Activated B cell treated with CpG ODN at 0.5 μM for 24 hours (primary cell): Measurements from ENCODE around the gene DNAJB1. TPM values are rescaled to one million over a fixed set of nuclear protein-coding genes. Genes with fewer than 3 reads are reported as not detected.

Experiments used
- ATAC-seq: fragments of 200-7000 bp; cut with Tn5 transposase; one replicate; pipeline ENCODE4 v1.10.0; 2021; ENCODE audit warnings: low read depth, mild to moderate bottlenecking, moderate library complexity
- CTCF ChIA-PET: fragments of 350-600 bp; sonication (Branson Sonifier 250); formaldehyde crosslinking; loops from one replicate; lab custom pipeline; 2021; ENCODE audit warnings: antibody characterized with exemption; lab: Charles Lee
- POLR2A ChIA-PET: fragments of 350-600 bp; sonication (Branson Sonifier 250); formaldehyde crosslinking; loops from one replicate; lab custom pipeline; 2021; ENCODE audit warnings: antibody characterized with exemption; lab: Charles Lee
- DNase-seq: peaks from one replicate; pipeline ENCODE4 v3.0.0; 2022
- H3K27ac Mint-ChIP-seq: one replicate; pipeline ENCODE4 v1.8.0; 2020; ENCODE audit warnings: mixed read lengths
- H3K27me3 Mint-ChIP-seq: one replicate; pipeline ENCODE4 v1.8.0; 2021; ENCODE audit warnings: mixed read lengths
- H3K36me3 Mint-ChIP-seq: one replicate; pipeline ENCODE4 v1.8.0; 2021; ENCODE audit warnings: low read depth, mixed read lengths
- H3K4me1 Mint-ChIP-seq: one replicate; pipeline ENCODE4 v1.8.0; 2021; ENCODE audit warnings: mixed read lengths
- H3K4me3 Mint-ChIP-seq: one replicate; pipeline ENCODE4 v1.8.0; 2020; ENCODE audit warnings: mild to moderate bottlenecking, mixed read lengths
- H3K9me3 Mint-ChIP-seq: one replicate; pipeline ENCODE4 v1.8.0; 2020; ENCODE audit warnings: mixed read lengths
- intact Hi-C: fragments of 100-400 bp; cut with micrococcal nuclease; formaldehyde crosslinking; loops from one replicate; pipeline ENCODE4 v1.15.1; 2024
- total RNA-seq: library from RNA; stranded (reverse); gene quantifications from 2 replicates; pipeline ENCODE4 v1.2.3, GENCODE V29; 2022
- TF ChIP-seq, protein P1 (sequence below): fragments of 200-600 bp; IDR thresholded peaks from one replicate; pipeline ENCODE4 v1.8.0; 2022; ENCODE audit warnings: antibody characterized with exemption, mild to moderate bottlenecking

The DNAJB1 gene
- total RNA-seq, 1 donor from 2014 or later, result 56.1 TPM

DNA sequence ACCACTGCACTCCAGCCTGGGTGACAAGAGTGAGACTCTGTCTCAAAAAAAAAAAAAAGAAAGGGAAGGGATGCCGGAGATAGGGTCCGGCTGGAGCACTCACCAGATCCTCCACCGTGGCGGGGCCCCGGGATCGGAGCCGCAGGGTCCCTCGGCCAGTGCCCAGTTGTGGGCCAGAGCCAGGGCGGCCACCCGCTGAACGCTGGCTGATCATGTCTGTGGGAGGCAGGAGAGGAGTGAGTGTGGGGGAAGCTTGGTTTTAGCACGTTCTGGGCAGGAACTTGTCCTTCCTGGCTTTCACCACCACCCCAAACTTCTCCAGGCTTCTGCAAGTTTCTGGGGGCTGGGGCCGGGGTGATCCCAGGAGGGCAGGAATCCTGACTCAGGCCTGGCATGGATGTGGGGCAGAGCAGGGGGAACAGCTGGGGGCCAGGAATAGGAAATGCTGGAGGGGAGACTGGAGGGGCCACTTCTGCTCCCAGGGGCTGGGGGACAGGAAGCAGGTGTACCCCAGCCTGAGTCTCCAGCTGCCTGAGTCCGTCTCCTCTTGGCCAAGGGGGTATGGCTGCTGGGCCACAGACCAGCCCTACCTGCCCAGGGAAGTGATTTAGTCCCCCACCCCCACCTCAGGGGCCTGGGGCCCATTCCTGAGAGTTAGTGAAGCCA, 38.8 kb downstream of the DNAJB1 start:
- H3K27me3 Mint-ChIP-seq, result peaks cover 18% of the 10 kb centered on the region
- H3K4me3 Mint-ChIP-seq, result no peak overlapping the region
- TF ChIP-seq, protein P1, sequence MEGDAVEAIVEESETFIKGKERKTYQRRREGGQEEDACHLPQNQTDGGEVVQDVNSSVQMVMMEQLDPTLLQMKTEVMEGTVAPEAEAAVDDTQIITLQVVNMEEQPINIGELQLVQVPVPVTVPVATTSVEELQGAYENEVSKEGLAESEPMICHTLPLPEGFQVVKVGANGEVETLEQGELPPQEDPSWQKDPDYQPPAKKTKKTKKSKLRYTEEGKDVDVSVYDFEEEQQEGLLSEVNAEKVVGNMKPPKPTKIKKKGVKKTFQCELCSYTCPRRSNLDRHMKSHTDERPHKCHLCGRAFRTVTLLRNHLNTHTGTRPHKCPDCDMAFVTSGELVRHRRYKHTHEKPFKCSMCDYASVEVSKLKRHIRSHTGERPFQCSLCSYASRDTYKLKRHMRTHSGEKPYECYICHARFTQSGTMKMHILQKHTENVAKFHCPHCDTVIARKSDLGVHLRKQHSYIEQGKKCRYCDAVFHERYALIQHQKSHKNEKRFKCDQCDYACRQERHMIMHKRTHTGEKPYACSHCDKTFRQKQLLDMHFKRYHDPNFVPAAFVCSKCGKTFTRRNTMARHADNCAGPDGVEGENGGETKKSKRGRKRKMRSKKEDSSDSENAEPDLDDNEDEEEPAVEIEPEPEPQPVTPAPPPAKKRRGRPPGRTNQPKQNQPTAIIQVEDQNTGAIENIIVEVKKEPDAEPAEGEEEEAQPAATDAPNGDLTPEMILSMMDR, result no peak
- DNase-seq, result no peak
- ATAC-seq, result no peak
- CTCF ChIA-PET, result interaction anchor here (0.7 to 1.8 kb wide), 6 partner anchors 13 to 343 kb away, joined by 3 to 7 read pairs (median 3); partner anchors contain the start of gene ASF1B
- peaks cover 9% of the 10 kb centered on the region for H3K4me1 Mint-ChIP-seq
- intact Hi-C loops, result loop anchor here (10.0 kb wide), 1 partner anchor 405 kb away; the partner anchor contains the start of gene MISP3
- H3K36me3 Mint-ChIP-seq, result peaks cover 3% of the 10 kb centered on the region
- POLR2A ChIA-PET, result interaction anchor here (0.6 to 1.9 kb wide), 2 partner anchors 16 to 461 kb away, joined by 3 to 5 read pairs; partner anchors contain the start of gene GIPC1
- H3K27ac Mint-ChIP-seq, result no peak overlapping the region
- no peaks in the 10 kb centered on the region for H3K9me3 Mint-ChIP-seq

DNA sequence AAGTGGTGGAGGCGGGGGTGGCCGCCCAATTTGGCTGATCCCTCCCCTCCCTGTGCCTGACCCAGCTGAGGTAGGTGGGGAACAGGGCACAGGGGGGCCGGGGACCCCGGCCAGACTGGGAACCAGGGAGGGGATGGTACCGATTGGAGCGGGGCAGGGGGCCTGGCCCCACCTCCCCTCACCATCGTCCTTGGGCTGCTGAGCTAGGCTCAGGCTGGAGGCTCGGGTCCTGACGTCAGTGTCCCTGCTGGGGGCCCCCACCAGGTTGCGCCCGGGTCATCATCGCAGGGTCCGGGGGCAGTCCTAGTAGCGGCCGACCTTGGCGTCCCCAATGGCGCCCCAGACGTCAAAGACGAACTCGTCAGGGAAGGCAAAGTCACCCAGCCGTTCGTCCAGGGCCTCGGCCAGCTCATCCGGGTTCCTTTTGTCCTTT, 40.1 kb downstream of the DNAJB1 start:
- Mint-ChIP-seq H3K27ac (no peak overlapping the region), H3K4me1 (peaks cover 13% of the 10 kb centered on the region), H3K9me3 (no peaks in the 10 kb centered on the region), H3K27me3 (peaks cover 22% of the 10 kb centered on the region), H3K4me3 (no peak overlapping the region), H3K36me3 (peaks cover 3% of the 10 kb centered on the region)
- ChIA-PET CTCF (interaction anchor here (0.8 to 1.0 kb wide), 2 partner anchors 72 to 341 kb away, joined by 3 read pairs; partner anchors contain the start of gene ASF1B), POLR2A (interaction anchor here (1.0 to 1.9 kb wide), 2 partner anchors 18 to 123 kb away, joined by 3 to 5 read pairs; partner anchors contain the start of gene GIPC1)
- no peak for DNase-seq
- TF ChIP-seq, protein P1, result no peak
- no peak for ATAC-seq
- intact Hi-C loops, result loop anchor here (10.0 kb wide), 1 partner anchor 403 kb away; the partner anchor contains the start of gene MISP3

DNA sequence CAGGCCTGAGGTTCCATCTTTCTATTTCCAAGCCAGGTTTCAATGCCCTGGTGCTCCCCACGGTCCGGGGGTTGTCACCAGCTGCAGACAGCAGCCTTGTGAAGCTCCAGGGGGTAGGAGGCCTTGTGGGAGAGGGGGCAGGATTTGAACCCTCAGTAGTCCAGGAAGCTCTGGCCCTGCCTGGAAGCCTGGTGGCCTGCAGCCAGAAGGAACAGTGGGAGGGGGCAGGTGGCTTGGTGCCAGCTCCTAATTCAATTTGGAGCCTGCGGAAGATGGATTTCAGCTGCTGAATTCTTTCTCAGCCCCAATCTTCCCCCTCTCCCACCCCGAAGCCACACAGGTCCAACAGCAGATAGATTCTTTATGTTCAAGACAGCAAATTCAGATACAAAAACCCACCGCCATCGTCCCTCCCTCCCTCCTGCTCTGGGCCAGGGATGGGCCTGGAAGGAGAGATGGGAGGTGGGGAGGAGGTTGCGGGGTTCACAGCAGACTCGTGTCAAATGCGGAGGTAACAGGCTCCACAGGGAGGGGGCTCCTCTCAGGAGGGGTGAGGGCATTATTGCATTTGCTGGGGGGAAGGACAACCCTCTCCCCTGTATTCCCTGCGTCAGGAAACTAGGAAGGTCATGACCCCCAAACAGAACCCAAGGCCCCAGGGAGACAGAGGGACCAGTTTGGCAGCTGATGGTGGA, 40.6 kb downstream of the DNAJB1 start:
- DNase-seq (no peak), ATAC-seq (no peak)
- Mint-ChIP-seq H3K36me3 (peaks cover 3% of the 10 kb centered on the region), H3K4me3 (no peak overlapping the region), H3K4me1 (peaks cover 19% of the 10 kb centered on the region), H3K27ac (no peak overlapping the region), H3K9me3 (no peaks in the 10 kb centered on the region), H3K27me3 (peaks cover 28% of the 10 kb centered on the region)
- ChIA-PET CTCF (no interaction called here), POLR2A (interaction anchor here (0.5 to 1.0 kb wide), 2 partner anchors 122 to 341 kb away, joined by 3 read pairs; partner anchors contain the start of gene ASF1B)
- TF ChIP-seq, protein P1, result no peak
- intact Hi-C loops, result loop anchor here (10.0 kb wide), 1 partner anchor 403 kb away; the partner anchor contains the start of gene MISP3

DNA sequence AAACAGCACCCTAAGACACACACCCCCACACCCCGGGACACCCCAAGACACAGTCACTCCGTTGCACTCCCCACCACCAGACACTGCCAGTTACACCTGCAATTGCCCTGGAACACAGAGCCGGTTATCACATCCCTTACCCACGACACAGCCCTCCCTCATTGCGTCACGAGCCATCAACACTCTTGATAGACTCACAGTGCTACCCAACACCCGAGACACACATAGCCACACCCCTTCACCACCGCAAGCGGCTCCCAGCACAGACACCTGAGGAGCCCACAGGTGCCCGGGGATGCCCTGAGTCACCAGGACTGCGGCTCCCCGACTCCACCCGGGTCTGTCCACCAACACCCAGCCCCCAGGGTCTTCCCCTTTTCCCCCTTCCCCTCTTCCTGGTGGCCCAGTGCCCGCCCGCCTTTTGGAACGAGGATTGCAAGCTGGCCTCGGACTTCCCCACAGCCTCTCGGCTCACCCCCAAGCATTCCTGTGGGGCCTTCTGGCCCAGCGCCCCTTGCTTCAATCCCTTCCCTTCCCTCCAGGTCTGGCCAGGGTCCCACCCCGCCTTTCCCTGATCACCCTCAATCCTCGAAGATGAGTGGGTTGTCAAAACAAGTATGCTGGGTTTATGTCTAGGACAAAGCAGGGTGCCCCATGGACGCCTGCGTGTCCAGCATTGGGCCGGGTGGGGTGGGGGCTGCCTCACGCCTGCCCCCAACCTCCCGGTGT, 41.4 kb downstream of the DNAJB1 start:
- no peak overlapping the region for H3K27ac Mint-ChIP-seq
- ChIA-PET POLR2A (interaction anchor here (0.5 kb wide), 1 partner anchor 340 kb away, joined by 3 read pairs; the partner anchor contains the start of gene ASF1B), CTCF (no interaction called here)
- no peak overlapping the region for H3K4me3 Mint-ChIP-seq
- peaks cover 28% of the 10 kb centered on the region for H3K27me3 Mint-ChIP-seq
- peaks cover 3% of the 10 kb centered on the region for H3K36me3 Mint-ChIP-seq
- ATAC-seq, result no peak
- intact Hi-C loops, result loop anchor here (10.0 kb wide), 1 partner anchor 402 kb away; the partner anchor contains the start of gene MISP3
- H3K9me3 Mint-ChIP-seq, result no peaks in the 10 kb centered on the region
- TF ChIP-seq, protein P1, result no peak
- H3K4me1 Mint-ChIP-seq, result peaks cover 24% of the 10 kb centered on the region
- no peak for DNase-seq
